ENCODE results near the gene SH3RF2.

Gene SH3RF2

DNA sequence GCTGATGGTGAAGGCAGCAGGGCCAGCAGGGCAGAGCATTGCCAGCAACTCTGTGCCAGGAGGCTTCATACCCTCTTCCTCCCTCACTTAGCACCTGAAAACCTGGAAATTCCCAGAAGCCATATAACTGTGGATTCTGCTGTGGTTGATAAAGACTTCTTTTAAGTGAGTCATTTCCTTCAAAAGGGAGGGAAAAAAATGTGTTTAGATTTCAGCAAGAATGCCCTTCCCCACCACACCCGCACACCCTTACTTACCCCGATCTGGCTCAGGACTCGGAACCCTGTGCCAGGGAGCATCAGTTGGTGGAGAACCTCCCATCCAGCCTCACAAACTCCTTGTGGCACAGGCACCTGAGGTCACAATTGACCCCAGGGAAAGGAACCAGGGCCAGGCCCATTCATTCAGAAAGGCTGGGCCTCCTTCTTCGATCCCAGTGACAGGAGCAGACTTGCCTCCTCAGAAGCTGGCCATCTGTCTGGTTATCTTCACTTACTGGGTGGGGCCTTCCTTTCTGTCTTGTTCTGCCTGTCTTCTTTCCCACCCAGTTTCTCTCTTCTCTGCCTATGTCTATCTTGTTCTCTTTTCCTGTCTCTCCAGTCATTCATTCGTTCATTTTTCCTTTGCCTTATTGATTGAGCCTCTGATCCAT is 106.4 kb downstream of the SH3RF2 start:
- DNase-seq (ENCODE audit: low spot score) = peak; percentile 89

DNA sequence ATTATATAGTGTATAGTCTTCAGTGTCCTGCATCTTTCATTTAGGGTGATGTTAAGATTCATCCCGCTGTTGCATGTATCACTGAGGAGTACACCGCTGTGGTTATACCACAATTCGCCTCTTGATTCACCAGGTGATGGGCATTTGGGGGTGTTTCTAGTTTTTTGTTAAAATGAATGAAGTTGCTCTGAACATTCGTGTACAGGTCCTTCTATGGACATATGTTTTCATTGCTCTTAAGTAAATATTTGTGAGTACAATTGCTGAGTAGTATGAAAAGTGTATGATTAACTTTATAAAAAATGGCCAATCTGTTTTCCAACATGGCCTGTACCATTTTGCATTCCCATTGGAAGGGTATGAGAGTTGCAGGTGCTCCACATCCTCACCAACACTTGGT is 107.3 kb downstream of the SH3RF2 start:
- no peak for DNase-seq (ENCODE audit: low spot score)

DNA sequence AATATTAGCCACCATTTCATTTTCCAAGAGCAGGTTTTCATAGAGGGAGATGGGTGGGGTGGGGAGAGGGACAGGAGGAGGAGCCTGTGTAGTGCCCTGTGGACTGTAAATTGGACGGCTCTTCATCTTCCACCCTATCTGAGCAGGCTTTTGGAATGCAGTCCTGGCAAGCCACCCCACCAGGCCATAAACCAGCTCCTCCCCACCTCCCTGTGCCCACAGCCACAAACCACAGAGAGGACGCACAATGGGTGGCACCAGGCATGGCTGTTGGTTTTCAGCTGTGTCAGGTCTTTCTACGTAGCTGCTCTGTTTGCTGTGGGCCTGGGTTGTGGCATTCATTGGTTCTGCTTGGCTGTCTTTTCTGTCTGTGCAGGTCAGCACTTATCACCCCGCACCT is 111.0 kb downstream of the SH3RF2 start:
- DNase-seq (ENCODE audit: low spot score) = peak; percentile 93

DNA sequence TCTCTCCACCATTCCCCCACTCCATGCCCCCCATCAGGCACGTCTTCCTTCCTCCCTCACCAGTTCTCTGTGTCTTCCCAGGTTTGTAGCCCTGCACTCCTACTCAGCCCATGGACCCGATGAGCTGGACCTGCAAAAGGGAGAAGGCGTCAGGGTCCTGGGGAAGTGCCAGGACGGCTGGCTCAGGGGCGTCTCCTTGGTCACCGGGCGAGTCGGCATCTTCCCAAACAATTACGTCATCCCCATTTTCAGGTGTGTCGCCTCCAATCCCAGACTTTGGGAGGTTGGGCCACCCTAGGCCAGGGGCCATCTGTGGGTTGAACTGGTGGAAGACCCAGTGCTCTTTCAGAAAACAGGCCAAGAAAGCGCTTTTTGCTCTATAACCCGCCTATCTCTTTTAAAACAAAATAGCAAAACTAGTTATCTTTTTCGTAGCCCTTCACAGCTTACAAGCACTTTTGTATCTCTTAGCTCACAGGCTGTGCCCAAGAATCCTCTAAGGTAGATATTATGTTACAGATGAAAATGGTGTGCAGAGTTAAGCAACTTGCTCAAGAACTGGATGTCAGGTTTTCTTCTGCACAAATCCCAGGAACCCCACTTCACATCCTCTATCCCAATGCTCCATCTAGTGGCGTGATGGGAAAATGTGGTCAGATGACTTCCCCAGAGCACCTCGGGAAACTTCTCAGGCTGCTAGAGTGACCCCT is 112.8 kb downstream of the SH3RF2 start:
- DNase-seq (ENCODE audit: low spot score) = peak; percentile 73

DNA sequence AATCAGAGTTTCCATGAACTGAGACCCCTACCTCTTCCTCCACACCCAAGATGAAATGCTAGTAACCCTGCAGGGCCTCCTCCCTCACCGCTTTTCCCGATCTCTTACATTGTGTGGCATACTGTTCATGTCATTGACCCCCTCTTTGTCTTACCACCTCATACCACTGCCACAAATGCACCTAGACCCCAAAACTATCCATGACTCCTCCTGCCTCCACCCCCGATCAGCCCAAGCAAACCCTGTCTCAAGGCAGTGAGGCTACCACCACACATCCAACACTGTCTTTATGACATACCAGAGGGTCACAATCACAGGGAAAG is 113.3 kb downstream of the SH3RF2 start:
- DNase-seq (ENCODE audit: low spot score) = no peak

DNA sequence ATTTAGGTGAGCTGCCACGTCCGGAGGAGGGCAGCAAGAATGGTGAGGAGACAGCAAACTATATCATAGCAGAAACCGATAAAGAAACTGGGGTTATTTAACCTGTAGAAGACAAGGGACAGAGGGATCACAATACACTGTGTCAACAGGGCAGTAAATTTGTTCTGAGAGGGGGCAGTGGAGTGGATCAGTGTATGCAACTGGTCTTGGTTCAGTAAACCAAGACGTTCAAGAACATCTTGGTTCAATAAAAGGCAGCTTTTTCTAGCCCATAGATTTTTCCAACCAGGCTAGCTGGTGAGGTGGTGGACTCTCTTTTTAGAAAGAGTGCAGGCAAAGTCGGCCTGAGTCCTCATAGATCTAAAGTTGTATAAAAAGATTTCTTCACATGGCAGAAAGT is 113.7 kb downstream of the SH3RF2 start:
- DNase-seq (ENCODE audit: low spot score) = no peak

DNA sequence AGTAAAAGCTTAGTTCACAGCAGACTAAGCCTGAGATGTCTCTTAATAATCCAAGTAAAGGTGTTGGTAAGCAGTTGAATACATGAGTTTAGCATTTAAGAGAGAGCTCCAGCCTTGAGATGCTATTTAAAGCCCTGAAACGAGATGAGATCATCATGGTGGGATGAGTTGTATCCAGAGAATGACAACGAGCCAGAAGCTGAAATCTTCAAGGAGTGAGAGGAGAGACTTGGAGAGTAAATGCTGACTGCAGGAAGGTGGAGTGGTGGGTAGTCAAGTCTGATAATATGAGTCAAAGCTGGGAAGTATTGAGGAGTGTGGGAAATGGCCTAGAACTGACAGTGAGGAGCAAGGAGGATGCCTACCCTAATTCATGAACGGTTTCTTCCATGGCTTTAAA is 115.3 kb downstream of the SH3RF2 start:
- DNase-seq (ENCODE audit: low spot score) = peak; percentile 50

DNA sequence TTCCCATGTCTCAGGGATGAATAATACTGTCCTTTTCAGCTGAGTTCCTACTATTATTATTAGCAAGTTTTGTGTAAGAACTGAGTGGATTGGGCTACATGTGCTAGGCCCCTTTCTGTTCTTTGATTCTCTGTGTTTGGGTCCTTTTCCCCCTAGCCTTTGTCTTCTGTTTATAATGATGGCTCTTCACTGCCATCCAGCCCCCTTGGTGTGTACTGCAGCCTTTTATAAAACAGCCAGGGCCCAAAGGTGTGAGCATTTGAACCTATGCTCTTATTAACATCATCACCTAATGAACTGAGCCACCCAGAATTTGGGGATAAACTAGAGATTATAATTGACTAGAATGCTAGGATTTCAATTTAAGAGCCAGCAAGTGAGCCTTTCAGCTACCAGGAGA is 116.4 kb downstream of the SH3RF2 start:
- no peak for DNase-seq (ENCODE audit: low spot score)

DNA sequence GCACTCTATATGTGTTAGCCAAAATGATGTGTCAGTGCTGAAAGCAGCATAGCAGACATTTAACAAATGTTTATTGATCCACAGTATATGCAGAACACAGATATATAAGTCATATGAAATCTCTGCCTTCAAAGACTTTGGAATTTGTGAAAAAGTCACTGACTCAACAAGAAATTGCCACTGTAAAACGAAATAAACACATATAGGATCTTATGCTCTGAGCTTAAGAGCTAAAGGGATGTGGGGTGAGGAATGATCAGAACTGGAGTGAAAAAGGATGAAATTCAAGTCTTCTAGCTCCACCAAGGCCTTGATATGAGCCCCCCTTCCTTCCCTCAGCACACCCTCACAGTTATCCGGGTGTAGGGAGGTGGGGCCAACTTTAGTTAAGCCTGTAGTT is 119.1 kb downstream of the SH3RF2 start:
- no peak for DNase-seq (ENCODE audit: low spot score)

DNA sequence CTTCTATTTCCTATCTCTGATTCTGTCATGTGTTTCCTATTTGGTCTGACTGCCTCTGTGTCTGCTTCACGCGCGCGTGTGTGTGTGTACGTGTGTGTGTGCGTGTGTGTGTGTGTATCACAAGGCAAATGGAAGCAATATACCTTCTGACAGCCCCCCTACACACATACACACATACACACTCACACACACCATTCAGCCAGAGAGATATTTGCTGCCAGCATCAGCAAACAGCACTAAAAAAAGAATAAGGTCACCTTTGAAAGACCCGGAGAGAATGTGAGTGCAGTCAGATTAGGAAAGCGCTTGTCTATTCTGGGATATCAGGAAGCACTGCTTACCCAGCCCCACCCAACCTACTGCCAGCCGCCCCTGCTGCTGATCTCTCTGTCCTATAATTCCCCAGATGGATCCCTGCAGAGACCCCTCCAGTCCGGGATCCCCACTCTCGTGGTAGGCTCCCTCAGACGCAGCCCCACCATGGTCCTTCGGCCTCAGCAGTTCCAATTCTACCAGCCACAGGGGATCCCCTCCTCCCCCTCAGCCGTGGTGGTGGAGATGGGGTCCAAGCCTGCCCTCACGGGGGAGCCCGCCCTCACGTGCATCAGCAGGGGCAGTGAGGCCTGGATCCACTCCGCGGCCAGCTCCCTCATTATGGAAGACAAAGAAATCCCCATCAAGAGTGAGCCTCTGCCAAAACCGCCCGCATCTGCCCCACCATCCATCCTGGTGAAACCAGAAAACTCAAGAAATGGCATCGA is 123.3 kb downstream of the SH3RF2 start:
- no peak for DNase-seq (ENCODE audit: low spot score)

DNA sequence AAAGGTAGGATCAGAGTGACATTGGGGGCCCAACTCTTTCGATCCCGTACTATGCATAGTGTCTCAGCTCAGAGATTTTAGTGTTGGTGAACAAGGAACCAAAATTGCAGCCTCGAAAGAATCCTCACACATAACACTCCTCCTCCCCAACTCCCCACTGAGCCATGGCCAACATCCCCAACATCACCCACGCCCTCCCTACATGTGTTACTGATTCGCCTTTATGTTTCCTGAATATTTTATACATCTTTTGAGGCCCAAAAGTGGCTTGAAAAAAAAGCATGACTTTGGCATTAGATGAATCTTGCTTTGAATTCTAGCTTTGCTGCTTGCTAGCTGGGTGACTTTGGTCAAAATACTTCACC is 123.8 kb downstream of the SH3RF2 start:
- no peak for DNase-seq (ENCODE audit: low spot score)

DNA sequence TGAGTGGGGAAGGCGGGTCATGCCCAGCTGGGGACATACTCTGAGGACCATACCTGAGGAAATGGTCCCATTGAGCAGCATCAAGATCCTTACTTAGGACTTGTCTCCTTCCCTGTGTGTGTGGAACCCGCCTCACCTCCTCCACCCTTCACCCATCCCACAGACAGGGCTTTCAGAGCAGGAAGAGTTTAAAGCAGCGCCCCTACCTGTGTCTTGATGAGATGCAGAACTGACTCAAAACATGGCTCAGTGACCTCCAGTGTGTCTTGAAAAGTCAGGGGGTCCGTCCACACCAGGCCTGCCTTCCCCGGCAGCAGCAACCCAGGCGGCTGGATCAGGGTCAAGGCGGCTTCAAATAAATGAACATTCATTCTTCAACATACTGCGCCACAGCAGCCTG is 130.6 kb downstream of the SH3RF2 start:
- DNase-seq (ENCODE audit: low spot score) = no peak

DNA sequence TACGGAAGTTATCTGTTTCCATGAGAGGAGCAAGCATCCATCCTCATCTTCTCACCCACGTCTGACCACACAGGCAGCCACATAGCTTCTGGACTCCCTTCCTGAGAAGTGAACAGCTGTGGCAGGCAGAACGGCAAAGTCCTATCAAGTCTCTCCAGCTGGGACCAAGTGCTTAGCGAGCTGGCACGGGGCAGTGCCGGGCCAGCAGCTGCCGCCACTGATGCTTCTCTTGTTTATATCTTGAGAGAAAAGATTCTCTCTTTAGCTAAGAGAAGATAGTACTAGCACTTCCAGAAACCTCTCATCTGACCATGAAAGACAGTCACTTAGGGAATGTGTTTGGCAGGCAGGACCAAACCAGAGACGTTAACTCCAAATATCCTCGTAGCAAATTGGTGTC is 131.8 kb downstream of the SH3RF2 start:
- no peak for DNase-seq (ENCODE audit: low spot score)

DNA sequence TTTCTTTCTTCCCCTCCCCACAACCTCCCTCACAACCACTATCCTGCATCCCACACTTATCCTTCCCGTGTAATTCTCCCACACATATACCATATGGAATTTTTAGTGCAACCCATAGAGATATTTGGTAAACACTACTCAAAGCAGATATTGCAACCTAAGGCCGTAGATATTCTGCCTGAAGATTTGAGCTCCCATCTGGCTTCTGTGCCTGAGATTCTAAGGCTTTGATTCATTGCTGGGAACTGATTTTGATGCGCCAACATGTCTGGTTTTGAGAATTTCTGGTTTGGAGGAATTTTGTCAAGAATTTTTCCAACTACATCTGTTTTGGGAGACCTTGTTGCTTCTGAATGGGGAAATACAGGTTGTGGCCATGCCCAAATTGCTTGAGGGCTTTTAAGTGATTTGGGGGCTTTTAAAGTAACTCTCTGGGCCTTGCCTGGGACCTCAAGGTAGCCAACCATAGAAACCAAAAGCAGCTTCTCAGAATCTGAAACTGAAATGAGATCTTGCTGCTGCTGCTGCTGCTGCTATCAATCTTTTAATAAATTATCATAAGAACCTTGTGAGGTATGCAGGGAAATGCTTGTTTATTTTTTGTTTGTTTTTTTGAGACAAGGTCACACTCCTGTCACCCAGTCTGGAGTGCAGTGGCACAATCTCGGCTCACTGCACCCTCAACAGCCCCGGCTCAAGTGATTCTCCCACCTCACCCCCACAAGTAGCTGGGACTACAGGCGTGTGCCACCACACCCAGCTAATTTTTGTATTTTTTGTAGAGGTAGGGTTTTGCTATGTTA is 132.8 kb downstream of the SH3RF2 start:
- no peak for DNase-seq (ENCODE audit: low spot score)

DNA sequence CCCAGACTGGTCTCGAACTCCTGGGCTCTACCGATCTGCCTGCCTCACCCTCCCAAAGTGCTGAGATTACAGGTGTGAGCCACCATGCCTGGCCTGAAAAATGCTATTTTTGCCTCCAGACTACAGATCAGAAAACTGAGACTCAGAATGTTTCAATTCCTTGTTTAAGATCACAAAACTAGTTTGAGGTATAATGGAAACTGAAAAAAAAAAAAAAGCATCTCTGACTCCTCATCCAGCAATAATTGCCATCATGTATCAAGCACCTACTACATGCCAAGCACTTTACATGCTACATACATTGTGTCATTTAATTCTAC is 133.4 kb downstream of the SH3RF2 start:
- DNase-seq (ENCODE audit: low spot score) = no peak

DNA sequence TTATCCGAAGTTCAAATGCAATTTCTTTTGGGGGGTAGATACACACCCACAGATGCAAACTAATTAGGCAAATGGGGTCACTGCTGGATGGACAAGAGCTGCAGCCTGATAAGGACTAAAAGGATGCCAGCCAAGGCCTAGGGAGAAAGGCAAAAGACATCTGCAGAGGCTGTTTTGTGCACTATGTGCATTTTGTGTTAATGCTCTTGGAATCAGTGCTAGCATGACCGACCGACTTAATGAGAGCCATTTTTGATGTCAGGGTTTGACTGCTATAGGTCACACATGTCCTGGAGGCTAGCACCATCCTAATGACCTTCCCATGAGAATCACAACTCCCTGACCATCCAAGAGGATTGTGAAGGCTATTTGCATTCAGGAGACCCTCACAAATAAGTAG is 134.4 kb downstream of the SH3RF2 start:
- no peak for DNase-seq (ENCODE audit: low spot score)

DNA sequence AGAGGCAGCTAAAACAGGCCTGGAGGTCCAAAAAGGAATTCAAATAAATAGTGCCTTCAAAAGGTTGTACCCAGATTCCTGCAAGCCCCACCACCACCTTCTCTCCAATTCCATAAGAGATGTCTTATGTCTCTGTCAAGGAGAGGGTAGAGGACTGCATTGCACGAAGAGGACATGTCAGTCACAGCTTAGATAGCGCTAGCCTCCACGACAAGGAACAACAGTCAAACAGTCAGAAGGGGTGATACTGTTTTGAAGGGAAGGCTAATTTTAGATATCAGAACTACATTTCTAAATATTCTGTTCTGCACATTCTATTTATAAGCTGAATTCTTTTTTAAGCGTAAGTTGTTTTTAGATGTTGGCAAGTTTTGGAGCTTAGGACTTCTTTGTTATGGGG is 134.8 kb downstream of the SH3RF2 start:
- no peak for DNase-seq (ENCODE audit: low spot score)

DNA sequence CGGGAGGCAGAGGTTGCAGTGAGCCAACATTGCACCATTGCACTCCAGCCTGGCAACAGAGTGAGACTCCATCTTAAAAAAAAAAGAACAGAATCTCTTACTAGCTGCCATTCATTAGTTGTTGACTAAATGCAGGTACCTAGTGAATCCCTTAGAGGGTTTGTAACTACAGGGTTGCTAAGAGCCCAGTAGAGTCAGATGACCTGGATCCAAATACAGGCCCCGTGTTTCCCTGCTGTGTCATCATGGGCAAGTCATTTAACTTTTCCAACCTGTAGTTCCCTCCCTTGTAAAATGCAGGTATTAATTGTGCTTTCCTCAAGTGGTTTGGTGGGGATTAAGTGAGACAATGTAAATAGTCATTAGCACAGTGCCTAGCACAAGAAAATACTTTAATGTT is 136.2 kb downstream of the SH3RF2 start:
- no peak for DNase-seq (ENCODE audit: low spot score)

DNA sequence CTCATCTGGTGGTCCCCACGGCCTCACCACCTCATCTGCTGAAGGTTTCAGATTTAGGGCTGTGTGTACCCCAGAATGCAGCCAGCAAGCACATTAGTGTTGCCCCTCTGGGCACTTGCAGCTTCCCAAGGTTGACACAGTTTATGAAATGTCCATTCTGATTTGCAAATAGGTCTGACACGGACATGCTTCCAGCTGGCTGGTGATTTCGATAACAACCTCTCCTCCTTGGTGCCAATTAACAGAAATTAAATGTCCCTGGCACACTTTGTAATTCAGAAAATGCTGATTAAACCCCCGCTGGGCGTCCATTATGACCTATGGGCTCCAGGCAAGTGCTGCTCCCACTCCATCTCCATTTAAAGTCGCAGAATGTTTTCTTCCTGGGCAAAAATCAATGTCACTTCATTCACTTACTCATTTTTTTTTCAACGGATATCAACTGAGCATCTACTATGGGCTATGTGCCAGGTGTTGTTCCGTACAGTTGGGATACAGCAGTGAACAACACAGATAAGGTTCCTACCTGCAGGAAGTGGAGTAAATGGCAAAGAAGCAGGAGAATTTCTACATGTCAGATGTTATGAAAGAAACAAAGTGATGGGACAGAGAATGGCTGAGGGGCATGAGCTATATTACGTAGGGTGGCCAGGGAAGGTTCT is 137.0 kb downstream of the SH3RF2 start:
- DNase-seq (ENCODE audit: low spot score) = no peak

DNA sequence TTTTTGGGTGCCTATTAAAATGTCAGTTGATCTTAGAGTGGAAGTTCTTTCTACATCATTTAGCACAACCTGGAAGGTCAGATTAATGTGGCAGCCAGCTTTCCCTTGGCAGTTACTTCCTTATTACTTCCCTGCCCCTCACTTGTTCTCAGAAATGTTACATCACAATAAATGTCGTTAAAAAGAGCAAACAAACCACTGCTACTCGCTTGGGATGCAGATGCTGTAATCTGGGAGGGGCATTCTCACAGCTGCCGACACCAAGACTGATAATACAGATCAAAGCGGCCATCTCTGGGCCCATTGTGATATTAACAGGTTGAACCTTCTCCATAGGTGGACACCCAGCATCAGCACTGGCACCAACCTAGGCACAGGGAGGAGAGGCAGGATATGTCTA is 139.7 kb downstream of the SH3RF2 start:
- DNase-seq (ENCODE audit: low spot score) = no peak

DNA sequence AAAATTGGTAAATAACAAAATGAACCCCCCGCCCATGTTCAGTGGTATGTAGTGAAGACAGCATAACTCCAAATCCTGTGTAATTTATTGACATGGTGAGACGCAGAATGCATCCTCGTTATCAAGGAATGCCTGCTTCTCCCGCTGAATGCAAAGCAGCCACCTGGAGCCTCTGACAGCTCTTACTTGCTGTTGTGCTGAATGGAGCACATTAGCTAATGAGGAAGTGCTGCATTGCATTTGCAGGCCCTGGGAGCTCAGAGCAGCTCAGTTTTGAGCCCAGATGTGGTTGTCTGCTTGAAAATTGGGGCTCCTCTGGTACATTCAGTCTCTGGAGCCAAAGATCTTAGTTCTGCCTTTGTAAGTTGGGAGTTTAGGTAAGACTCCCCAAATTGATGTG is 140.1 kb downstream of the SH3RF2 start:
- no peak for DNase-seq (ENCODE audit: low spot score)

DNA sequence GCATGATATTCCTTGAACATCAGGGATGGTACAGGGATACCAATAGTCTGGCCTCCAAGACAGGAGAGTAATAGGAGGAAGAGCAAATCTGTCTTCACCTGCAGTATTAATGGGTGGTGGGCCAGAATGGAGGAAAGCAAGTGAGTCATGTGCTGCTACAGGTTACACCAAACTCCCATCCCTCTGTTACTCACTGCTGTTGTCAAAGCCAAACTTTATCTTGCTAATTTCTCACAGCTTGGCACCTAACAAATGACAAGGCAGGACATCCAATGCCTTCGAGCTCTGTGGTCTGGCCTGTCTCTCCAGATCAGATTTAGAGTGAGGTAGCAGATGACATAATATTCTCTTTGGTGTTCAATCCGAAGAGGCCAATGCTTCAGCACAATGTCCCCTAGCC is 142.2 kb downstream of the SH3RF2 start:
- DNase-seq (ENCODE audit: low spot score) = no peak

All from kidney tubule cell (primary cell).